K562 (cell line): ENCODE measurements around the gene NUFIP1.

Experiments
- BRCA1 ChIP-seq, 2 experiments: fragments of 450-650 bp in 1 of 2; sonication (generic) in 1 of 2; formaldehyde crosslinking in 1 of 2; IDR thresholded peaks; 2 replicates each; pipeline versions ENCODE4 v1.5.0 to v1.6.1; 2017 to 2020; ENCODE audit warnings: mild to moderate bottlenecking in 1 of 2, missing genetic modification reagents in 1 of 2
- CSDE1 ChIP-seq, 2 experiments: fragments of 450-650 bp; IDR thresholded peaks; 2 replicates each; pipeline ENCODE4 v1.6.1; 2016; ENCODE audit warnings: mild to moderate bottlenecking in 1 of 2
- MAFF ChIP-seq: IDR thresholded peaks from 2 replicates; pipeline ENCODE4 v1.6.1; 2012; ENCODE audit warnings: low read length, improper control_type of control experiment
- NFE2L1 ChIP-seq: fragments of 450-650 bp; IDR thresholded peaks from 2 replicates; pipeline ENCODE4 v1.6.1; 2016; ENCODE audit warnings: missing genetic modification characterization, low read depth, mild to moderate bottlenecking, missing compliant biosample characterization, moderate library complexity, borderline replicate concordance
- ZNF239 ChIP-seq: fragments of 250-450 bp; sonication (Bioruptor Pico); IDR thresholded peaks from 2 replicates; pipeline ENCODE4 v1.4.0; 2020; ENCODE audit warnings: mild to moderate bottlenecking
- ZNF274 ChIP-seq: IDR thresholded peaks from 2 replicates; pipeline ENCODE4 v1.6.1; 2011; ENCODE audit warnings: low read depth, mild to moderate bottlenecking, low read length, moderate library complexity, borderline replicate concordance
- TF ChIP-seq, protein P1 (sequence below), 3 experiments: IDR thresholded peaks in 2 of 3; conservative IDR thresholded peaks in 1 of 3; 2 replicates each; pipeline ENCODE4 v1.5.1; 2011 to 2012; ENCODE audit warnings: low read length in 3 of 3, mild to moderate bottlenecking in 3 of 3, control low read depth in 2 of 3, improper control_type of control experiment in 1 of 3, inconsistent platforms in 1 of 3, low read depth in 1 of 3, mixed read lengths in 1 of 3, moderate library complexity in 1 of 3; ENCODE audit not compliant: insufficient read depth in 2 of 3
- TF ChIP-seq, protein P2 (sequence below): sonication (generic); formaldehyde crosslinking; IDR thresholded peaks from 2 replicates; pipeline ENCODE4 v1.9.0; 2022; ENCODE audit warnings: mild to moderate bottlenecking, missing genetic modification reagents

DNA sequence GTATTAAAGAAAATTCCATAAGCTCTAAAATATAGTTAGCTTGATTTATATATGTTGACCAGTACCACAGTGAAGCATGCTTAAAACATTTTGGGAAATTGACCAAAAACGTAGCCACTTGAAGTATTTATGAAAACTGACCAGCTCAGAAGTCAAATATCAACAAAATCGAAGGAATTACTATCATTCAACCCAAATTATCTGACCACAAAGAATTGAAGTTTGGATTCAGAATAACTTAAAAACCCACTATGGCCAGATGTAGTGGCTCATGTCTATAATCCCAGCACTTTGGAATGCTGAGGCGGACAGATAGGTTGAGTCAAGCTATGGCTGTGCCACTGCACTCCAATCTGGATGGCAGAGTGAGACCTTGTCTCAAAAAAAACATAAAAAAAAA is 32.0 kb upstream of the NUFIP1 start:
- TF ChIP-seq ZNF239 (CRISPR knock-in tag) (no peak), MAFF (no peak), BRCA1 (IDR thresholded peaks at IDR 0.05) (no peak), BRCA1 (CRISPR knock-in tag; IDR thresholded peaks at IDR 0.05) (no peak), CSDE1 (IDR thresholded peaks at IDR 0.05) (no peak), NFE2L1 (no peak), ZNF274 (no peak)
- TF ChIP-seq, protein P1, sequence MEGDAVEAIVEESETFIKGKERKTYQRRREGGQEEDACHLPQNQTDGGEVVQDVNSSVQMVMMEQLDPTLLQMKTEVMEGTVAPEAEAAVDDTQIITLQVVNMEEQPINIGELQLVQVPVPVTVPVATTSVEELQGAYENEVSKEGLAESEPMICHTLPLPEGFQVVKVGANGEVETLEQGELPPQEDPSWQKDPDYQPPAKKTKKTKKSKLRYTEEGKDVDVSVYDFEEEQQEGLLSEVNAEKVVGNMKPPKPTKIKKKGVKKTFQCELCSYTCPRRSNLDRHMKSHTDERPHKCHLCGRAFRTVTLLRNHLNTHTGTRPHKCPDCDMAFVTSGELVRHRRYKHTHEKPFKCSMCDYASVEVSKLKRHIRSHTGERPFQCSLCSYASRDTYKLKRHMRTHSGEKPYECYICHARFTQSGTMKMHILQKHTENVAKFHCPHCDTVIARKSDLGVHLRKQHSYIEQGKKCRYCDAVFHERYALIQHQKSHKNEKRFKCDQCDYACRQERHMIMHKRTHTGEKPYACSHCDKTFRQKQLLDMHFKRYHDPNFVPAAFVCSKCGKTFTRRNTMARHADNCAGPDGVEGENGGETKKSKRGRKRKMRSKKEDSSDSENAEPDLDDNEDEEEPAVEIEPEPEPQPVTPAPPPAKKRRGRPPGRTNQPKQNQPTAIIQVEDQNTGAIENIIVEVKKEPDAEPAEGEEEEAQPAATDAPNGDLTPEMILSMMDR (IDR thresholded peaks at IDR 0.05 in 2 of 3, conservative IDR thresholded peaks at IDR 0.05 in 1 of 3; ENCODE audit: insufficient read depth in 2 of 3, low read depth in 1 of 3, low read length in 3 of 3), result no peak
- TF ChIP-seq, protein P2, sequence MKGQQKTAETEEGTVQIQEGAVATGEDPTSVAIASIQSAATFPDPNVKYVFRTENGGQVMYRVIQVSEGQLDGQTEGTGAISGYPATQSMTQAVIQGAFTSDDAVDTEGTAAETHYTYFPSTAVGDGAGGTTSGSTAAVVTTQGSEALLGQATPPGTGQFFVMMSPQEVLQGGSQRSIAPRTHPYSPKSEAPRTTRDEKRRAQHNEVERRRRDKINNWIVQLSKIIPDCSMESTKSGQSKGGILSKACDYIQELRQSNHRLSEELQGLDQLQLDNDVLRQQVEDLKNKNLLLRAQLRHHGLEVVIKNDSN (CRISPR knock-in tag), result no peak
